GM20000 (cell line): ENCODE measurements around the gene ZNF771.

ENCODE experiments used
- DNase-seq: peaks from one replicate; pipeline ENCODE4 v3.0.0; 2012; ENCODE audit warnings: low spot score
- CTCF ChIP-seq: IDR thresholded peaks from 2 replicates; pipeline ENCODE4 v1.5.1; 2012; ENCODE audit warnings: mild to moderate bottlenecking, control low read depth; ENCODE audit errors: extremely low read depth, missing control alignments

ZNF771 gene

GRCh38 chr16:30365200-30365599 lies 42.2 kb upstream of the ZNF771 start:
- no peak for TF ChIP-seq CTCF
- no peak for DNase-seq

DNA sequence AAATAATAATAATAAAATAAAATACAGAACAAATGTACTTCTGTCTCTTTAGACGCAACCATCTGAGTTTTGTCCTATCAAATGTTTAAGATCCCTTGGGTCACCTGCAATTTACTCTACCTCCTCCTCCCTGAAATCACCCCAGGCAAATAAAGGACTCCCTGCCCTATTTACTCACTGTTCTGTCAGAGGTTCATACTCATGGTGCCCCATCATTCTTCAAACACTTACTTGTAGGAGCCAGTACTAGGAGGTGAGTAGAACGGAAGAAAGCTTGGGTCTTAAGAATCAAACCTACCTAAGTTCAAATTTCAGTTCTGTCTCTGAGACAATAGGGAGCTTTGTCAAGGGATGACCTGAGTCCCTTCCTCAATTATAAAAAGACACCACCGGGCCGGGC lies 40.9 kb upstream of the ZNF771 start:
- no peak for TF ChIP-seq CTCF
- no peak for DNase-seq

- no peak for TF ChIP-seq CTCF
- DNase-seq: no peak
Measured at GRCh38 chr16:30367349-30368009, 39.9 kb upstream of the ZNF771 start.

DNA sequence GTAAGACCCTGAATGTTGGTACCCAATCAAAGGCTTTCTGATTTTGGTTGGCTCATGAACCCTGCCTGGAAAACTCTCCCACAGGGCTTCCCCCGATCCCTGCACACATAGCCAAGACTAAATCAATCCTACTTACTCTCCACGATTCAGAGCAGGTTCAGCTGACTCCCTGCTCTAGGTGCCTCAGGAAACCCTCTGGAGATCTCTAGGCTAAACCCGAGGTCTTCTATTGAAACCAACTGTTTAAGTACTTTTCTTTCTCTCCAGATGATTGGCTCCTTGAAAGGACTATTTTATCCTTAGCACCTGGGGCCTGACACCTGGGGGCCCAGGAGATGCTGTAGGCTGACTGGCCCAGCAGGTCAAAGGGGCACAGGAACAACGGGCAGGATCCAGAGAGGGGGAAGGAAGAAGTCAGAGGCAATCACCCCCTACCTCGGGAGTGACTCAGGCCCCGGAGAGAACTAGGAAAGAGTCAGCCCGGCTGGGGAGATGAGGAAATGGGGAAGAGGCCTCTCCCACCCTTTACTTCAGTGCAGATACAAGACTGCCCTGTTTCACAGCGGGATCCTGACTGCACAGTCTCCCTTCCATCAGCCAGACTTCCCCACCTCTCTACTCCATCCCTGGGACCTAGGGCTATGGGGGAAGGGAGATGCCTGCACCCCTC lies 39.1 kb upstream of the ZNF771 start:
- no peak for DNase-seq
- TF ChIP-seq CTCF: no peak

DNA sequence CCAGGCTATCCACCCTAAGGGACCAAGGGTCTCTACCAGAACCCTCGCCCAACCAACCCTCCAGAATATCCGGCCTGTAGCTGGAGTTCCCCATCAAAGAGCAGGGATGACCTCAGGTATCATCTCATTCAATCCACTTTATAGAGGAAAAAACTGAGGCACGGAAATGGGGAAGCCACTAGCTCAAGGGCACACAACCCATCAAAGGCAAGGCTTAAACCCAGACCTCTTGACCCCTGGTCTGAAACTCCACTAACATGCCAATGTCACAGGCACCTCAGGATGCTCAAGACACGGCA lies 38.7 kb upstream of the ZNF771 start:
- DNase-seq: no peak
- no peak for TF ChIP-seq CTCF

- DNase-seq: no peak
- TF ChIP-seq CTCF: no peak
Measured at GRCh38 chr16:30369091-30369937, 38.1 kb upstream of the ZNF771 start.

GRCh38 chr16:30369938-30370455 lies 37.4 kb upstream of the ZNF771 start:
- DNase-seq: no peak
- TF ChIP-seq CTCF: no peak
